GM19467 (cell line): Measurements from ENCODE around the gene PILRA.
A peak's percentile ranks its signal among the peaks of the same experiment; 100 is the strongest.
"Not testable (repeated sequence)": the region's sequence is repeated elsewhere in the genome, so short reads cannot be mapped to it uniquely, and the experiment has no call there.

Source experiments
- ATAC-seq: cut with Tn5 transposase; IDR thresholded peaks from one replicate; pipeline ENCODE4 v1.9.1; 2021; ENCODE audit warnings: mild to moderate bottlenecking, moderate library complexity; ENCODE audit not compliant: unreplicated experiment

PILRA gene

DNA sequence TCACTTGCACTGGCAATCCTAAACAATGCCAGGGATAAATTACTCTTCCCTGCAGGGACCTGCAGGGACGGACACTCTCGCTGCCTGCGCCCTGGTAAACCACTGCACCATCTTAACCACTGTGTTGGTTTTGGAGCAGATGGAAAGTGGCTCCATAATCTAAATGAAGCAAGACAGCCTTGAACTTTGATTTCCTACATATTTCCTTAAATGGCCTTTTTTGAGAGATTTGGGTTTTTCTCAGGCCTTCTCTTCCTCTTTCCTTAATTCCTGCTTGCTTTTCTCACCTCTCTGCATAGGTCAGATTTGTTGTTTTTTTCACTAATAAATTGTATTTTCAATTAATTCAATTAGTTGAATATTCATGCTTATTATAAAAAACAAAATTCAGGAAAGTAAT, 2.8 kb downstream of the PILRA start:
- ATAC-seq = no peak

DNA sequence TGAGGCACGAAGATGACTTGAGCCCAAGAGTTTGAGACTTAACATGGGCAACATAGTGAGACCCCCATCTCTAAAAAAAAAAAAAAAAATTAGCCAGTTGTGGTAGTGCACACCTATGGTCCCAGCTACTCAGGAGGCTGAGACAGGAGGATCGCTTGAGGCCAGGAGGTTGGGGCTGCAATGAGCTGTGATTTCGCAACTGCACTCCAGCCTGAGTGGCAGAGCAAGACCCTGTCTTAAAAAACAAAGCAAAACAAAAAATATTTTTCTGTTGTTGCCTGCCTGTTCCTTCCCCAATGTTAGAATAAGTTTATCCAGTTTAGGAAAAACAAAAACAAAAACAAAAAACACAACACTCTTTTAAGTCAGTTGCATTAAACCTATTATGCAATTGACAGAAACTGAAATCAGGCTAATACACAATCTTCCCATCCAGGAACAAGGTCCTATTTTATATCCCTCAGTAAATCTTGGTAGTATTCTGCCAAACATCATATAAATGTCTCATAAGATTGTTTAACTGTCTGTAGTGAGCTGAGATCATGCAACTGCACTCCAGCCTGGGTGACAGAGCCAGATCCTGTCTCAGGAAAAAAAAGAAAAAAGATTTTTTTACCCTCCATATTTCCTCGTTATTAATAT, 4.9 kb downstream of the PILRA start:
- ATAC-seq = no peak

DNA sequence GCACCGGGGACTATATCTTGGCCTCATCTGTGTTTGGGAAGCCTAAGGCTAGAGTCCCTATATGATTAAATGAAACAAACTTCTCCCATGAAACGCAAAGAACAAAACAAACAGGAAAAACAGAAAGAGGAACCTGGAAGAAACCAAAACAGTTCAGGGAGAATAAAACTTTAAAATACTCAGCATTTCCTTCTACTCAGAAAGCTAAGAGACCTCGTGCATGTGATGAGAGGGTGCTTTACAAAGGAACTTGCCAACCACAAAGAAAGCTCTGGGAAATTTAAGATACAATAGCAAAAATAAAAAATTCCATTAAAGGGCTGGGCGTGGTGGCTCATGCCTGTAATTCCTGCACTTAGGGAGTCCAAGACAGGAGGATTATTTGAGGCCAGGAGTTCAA, 6.9 kb downstream of the PILRA start:
- ATAC-seq = no peak

- not testable (repeated sequence) for ATAC-seq
These were observed 8.4 kb downstream of the PILRA start for GRCh38 chr7:100381531-100382233.

- ATAC-seq = not testable (repeated sequence)
These were observed 9.1 kb downstream of the PILRA start for GRCh38 chr7:100382234-100382853.

DNA sequence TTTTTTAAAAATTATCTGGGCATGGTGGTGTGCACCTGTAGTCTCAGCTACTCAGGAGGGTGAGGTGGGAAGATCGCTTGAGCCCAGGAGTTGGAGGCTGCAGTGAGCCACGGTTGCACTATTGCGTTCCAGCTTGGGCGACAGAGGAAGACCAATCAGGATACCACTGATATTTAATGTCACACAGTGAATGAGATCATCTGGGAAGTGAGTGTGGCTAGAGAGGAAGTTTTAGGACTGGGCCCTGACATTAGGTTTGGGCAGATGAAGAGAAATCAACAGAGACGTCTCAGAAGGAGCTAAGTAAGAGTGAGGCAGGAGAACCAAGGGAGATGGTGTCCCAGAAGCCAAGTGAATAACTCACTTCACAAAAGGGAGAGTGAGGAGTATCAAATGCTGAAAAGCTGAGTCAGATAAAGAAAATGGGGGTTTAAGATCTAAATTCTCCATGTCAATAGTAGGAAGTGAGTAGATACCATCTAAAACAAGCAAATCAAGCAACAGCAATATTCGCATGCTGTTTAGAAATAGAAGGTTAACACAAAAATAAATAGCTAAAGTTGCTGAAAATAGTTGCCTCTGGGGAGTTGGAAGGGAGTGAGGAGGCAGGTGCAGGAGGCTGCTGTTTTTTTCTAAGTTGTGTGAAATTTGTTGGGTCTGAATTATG, 11.5 kb downstream of the PILRA start:
- no peak for ATAC-seq

GRCh38 chr7:100386940-100387339, 13.7 kb downstream of the PILRA start:
- no peak for ATAC-seq

DNA sequence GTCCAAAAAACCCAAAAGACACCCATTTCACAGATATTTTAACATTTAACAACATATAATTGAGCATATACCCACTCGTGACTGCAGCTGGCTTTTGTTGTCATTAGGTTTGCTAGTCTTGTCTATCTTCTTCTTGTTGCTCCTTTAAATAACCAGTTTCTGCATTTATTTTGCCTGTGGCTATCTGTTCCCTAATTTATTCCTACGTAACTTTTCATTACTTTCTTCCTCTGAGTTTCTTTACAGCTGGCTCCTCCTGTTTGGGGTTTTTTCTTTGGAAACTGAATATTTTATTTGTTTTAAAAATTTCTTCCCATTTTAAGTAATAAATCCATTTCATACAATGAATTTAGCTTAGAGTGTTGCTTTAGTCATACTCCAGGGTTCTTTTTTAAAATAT, 14.4 kb downstream of the PILRA start:
- no peak for ATAC-seq

DNA sequence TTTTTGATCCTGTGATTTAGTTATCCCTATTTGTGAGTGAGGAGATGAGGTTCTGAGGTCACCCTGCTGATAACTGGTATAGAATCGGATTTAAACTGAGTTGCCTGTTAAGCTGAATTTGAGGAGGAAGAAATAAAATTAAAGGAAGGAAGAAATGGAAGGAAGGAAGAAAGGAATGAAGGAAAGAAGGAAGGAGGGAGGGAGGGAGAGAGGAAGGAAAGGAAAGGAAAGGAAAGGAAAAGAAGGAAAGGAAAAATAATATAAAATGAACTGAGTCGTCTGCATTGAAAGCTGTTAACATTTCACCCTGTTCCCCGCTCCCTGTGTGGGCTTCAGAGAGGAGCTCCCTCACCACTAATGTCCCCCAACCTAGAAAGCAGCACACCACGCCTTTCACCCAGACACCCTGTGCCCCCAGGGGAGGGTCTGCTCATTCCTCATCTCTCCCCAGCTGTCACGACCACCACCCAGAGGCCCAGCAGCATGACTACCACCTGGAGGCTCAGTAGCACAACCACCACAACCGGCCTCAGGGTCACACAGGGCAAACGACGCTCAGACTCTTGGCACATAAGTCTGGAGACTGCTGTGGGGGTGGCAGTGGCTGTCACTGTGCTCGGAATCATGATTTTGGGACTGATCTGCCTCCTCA, 16.3 kb downstream of the PILRA start:
- no peak for ATAC-seq

DNA sequence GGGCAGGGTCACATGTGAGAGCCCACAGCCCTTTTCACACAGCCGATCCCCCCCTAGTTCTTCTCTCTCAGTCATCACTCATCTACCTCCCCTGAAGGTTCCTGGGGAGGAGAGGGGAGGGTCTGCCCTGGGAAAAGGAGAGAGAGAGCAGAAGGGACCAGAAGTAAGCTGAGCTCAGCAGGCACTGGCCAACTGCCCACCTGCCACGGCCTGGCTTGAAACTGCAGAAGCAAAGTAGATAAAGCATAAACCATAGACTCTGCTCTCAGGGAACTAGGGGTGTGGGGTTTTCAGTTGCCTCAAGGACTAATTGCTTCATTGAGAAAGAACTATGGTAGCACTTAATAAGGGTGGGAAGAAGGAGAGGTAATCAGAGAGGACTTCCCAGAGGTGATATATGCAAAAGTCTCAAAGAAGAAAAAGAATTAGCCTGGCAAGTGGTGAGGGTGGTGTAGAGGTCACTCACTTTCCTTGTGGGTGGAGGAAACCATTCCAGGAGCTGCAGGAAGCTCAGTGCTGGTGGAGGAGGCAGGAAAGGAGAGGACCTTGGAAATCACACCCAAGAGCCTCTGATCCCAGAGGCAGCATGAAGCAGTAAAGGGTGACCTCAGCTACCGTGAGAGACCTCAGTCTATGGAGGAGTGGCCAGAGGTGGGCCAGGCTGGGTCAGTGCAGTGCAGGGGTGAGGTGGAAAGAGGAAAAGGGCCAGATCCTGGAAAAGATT, 17.2 kb downstream of the PILRA start:
- ATAC-seq = no peak

DNA sequence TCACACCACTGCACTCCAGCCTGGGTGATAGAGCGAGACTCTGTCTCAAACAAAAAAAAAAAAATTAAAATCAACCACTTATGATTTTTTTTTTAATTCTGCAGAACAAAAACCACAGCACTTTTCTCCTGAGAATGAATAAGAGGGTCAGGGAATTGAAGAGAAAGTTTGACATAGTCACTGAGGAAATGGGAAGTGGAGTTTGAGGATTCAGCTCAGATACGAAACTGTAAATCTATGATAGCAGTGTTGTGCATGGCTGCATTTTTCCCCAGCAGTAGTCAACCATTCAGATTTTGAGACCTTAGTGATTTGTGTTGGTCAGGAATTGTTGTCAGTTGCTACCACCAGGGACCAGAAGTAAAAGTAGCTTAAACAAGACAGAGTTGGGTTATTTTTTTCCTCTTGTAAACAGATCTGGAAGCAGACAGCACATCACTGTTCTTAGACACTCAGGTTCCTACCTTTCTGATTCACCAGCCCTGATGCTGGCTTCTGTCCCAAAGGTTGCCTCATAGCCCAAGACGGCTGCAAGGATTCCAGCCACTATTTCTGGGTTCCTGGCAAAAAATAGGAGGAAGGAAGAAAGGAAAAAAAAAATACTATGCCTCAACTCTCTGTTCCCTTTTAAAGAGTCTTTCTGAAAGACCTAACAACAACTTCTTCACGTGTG, 20.1 kb downstream of the PILRA start:
- ATAC-seq = no peak

DNA sequence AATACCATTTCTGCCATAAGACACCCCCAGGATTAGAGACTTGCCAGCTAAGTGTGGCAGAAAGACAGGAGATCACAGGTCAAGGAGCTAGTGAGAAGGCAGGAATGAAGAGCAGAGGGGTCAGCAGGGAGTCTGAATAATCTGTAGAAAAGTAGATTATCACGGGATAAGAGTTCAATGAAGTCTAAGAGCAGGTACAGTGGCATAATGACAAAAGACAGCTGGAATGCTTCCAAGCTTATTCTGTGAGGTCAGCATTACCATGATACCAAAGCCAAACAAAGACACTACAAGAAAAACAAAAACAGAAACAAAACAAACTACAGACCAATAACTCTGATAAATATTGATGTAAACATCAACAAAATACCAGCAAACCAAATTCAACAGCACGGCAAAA, 20.8 kb downstream of the PILRA start:
- ATAC-seq = no peak

DNA sequence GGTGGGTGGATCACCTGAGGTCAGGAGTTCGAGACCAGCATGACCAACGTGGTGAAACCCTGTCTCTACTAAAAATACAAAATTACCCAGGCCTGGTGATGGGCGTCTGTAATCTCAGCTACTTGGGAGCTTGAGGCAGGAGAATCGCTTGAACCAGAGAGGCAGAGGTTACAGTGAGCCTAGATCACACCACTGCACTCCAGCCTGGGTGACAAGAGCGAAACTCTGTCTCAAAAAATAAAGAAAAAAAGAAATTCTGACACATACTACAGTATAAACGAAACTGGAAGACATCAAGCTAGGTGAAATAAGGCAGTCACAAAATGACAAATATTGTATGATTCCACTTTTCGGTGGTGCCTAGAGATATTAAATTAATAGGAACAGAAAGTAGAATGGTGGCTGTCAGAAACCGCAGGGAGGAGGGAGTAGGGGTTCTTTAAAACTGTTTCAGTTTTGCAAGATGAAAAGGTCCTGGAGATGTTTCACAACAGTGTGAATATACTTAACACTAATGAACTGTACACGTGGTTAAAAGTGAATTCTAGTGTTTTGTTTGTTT, 23.2 kb downstream of the PILRA start:
- ATAC-seq = peak; percentile 87

GRCh38 chr7:100397315-100398081, 24.2 kb downstream of the PILRA start:
- no peak for ATAC-seq

DNA sequence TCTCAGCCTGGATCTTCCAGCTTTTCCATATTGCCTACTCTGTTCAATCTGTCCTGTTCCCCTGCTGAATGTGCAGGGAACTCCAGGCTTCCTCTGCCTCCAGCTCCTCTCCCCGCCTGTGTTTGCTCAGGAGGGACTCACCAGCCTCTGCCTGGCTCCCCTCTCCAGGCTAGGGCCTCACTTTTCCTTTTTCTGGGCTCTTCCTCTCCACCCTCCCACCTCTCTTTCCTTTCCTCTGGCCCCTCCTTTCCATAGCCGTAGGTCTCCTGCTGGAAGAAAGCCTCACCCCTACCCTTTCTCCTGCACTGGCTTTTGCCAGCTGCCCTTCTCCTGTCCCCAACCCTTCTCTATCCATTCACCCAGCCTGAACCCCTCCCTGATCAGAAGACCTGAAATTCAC, 25.0 kb downstream of the PILRA start:
- no peak for ATAC-seq

DNA sequence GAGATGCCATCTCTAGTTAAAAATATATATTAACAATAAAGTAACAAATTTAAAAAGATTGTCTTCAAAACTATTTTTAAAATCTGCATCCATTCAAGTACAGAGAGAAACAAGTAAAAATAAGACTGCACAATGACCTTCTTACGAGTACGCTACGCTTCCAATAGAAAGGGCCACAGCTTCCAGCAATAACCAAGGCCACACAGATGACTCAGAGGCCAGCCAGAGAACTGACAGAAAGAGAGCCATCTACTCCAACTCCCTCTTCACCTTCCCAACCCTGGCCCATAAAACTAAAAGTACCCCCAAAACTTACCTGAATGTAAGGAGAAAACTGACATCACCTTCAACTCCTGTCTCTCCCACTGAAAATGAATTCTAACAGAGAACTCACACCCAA, 26.8 kb downstream of the PILRA start:
- no peak for ATAC-seq

DNA sequence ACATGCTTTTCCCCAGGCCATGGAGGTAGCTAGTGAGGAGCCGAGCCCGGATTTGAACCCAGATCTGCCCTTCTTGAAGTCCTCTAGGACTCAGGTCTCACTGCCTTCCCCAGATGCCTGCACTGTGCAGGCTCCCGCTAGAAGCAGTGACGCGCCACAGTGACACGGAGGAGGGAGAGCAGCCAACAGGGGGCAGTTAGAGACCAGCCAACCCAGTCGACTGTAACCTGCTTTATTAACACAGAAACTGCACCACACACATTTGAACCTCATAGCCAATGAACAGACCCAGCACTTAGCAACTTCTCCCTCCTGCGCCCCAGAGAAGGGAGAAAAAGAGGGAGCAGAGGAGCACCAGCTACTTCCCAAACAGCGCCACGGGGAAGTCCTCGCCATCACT, 27.4 kb downstream of the PILRA start:
- ATAC-seq = no peak

DNA sequence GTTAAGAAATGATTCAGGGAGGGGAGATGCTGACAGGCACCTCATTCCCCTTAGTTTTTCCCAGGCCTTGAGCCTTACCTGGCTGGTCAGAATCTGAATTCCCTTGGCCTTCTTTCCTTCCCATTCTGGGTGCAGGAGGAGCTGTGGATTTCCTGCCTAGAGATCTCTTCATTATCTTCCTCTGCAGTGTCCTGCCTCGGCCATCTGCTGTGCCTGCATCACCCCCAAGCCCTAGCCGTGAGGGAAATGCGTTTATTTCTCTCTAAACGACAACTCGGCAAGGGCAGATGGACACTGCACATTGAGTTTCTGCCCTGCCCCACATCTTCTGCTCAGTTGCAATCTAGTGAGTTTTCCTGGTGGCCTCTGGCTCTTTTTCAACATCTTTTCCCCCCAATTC, 28.5 kb downstream of the PILRA start:
- ATAC-seq = no peak

DNA sequence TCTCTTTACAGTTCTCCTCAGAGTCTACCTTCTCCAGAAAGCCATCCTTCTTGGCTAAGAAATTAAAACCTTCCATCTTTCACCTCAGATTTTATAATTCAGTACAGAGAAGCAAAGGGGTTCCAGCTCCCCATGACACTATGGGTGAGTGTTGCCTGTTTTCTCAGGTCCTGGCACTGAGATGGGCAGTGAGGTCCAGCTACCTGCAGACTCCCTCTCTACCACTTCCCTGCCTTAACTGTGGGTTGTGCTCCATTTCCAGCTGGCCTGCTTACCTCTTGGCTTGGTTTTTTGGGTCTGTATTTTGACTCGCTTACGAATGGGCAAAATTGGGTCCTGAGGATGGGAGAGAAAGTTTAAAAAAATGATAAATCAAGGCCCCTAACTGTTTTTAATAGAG, 29.0 kb downstream of the PILRA start:
- ATAC-seq = no peak
